GM18907 (cell line): ENCODE measurements around the gene ZNF688.
"Not testable (repeated sequence)": the region's sequence is repeated elsewhere in the genome, so short reads cannot be mapped to it uniquely, and the experiment has no call there.

Experiments used
- ATAC-seq: cut with Tn5 transposase; IDR thresholded peaks from one replicate; pipeline ENCODE4 v1.9.1; 2021; ENCODE audit warnings: mild to moderate bottlenecking, moderate library complexity; ENCODE audit not compliant: unreplicated experiment

Gene ZNF688

DNA sequence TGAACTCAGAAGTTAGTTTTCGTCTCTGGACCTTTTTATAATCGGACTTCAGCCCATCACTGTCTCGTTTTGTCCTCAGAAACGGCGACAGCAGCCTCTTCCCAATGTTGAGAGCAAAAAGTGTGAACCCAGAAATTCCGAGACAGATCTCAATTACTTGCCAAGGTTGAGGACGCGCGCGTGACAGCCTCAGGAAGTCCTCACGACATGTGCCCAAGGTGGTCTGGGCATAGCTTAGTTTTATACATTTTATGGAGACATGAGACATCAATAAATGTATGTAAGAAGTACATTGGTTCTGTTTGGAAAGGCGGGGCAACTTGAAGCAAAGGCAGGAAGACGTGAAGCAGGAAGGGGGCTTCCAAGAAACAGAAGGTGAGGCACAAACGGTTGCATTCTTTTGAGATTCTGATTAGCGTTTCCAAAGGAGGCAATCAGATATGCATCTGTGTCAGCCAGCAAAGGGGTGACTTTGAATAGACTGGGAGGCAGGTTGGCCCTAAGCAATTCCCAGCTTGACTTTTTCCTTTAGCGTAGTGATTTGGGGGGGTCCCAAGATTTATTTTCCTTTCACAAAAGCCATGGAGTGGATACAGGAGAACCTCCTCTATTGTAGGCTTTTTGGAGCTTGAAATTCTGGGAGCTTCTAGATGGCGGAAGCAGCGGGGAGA, 36.3 kb downstream of the ZNF688 start:
- ATAC-seq = peak; percentile 13

DNA sequence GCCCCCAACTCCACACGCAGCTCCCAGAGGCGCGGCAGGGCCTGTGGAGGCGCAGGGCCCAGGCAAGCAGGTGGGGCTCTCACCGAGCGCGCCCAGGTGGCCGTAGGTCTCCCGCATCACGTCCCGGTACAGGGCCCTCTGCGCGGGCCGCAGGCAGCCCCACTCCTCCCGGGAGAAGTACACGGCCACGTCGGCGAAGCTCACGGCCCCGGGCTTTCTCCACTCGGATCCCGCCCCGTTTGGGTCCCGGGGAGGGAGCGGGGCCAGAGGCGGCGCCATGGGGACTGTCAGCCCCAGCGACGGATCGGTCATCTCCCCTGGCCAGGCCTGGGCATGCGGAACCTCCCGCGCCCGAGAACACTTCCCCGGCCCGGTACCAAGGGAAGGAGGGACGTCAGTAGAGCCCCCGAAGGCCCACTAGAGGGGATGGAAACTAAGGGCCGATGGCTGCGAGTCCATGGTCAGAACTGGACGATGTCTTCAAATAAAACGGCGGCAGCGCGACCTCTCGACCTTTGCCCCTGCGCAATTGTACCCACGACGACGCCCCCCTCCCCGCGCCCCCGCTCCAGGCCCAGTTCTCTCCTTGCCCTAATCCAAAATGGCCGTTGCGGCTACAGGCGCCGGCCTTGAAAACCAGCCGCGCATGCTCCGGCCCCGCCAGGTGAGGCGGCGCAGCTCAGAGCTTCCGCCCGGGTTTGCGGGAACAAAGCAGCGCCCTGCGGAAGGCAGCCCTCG, 37.0 kb downstream of the ZNF688 start, which contains the start of gene ZNF747:
Gene ZNF747 (minus strand): TSS at position 491 of the 738 bp plus-strand sequence. CDS start 179 bp downstream, at position 312.
- peak; percentile 66 for ATAC-seq

DNA sequence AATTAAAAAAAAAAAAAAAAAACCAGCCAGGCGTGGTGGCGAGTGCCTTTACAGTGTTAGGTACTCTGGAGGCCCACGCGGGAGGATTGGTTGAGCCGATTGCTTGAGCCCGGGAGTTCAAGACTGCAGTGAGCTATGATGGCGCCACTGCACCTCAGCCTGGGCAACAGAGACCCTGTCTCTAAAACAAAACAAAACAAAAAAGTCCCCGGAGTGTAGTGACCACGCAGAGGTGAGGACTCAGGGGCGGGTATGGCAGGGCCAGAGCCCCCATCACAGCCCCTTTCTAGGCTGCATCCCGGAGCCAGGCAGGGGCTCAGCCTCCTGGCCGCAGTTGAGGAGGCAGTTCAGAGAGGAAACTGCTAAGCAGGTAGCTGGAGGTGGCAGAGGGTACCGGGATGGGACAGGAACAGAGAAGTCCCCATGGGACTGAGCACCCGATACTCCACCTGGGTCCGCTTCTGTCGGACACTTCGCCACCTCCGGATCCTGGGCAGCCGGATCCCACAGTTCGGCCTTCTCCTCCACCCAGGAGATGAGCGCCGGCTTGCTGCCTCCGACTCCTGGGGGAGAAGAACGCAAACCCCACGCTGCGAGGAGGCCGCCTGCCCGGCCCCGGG, 37.7 kb downstream of the ZNF688 start:
- peak; percentile 31 for ATAC-seq

DNA sequence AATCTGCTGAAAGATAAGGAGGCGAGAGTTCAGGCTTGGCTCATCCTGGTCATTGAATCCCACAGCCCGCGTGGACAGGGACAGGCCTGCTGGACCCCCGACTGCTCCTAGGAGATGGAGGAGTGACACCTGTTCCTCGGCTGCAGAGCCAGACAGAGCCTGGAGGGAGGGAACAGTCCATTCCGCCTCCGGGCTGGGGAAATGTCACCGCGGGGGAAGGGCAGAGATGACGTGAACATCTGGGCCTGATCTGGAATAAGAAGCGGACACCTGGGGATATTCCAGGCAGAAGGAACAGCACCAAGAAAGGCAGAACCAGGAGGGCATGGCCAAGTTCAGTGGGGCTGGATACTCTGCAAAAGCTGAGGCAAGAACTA, 38.4 kb downstream of the ZNF688 start:
- no peak for ATAC-seq

DNA sequence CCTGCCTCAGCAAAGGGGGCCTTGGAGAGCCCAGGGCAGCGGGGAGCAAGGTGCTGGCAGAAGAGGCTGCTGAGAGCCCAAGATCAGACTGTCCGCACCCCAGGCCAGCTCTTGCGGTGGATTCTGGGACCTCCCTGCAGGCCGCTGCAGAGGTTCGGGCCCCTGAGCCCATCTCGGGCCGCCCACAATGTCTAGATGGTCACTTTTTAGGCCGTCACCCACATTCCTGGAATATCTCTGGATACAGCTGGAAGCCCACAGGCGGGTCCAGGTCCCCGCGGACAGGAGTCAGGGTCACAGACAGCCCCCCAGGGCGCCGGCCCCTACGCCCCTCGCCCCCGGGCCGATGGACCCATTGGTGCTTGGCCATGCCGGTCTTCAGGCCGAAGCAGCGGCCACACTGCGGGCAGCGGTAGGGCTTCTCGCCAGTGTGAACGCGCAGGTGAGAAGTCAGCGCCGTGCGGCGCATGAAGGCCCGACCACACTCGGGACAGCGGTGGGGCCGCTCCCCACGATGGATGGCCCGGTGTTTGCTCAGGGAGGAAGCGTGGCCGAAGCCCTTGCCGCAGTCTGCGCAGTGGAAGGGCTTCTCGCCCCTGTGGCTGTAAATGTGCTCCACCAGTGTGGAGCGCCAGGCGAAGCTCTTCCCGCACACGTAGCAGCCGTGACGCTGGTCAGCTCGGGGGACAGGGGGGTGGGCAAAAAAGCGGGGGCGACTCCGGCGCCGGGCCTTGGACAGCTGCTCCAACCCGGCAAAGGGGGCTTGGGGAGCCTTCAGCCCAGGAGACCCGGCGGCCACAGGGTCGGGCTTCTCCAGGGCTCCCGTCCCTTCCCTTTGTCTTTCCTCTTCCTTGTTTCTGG, 39.0 kb downstream of the ZNF688 start:
- ATAC-seq = no peak

DNA sequence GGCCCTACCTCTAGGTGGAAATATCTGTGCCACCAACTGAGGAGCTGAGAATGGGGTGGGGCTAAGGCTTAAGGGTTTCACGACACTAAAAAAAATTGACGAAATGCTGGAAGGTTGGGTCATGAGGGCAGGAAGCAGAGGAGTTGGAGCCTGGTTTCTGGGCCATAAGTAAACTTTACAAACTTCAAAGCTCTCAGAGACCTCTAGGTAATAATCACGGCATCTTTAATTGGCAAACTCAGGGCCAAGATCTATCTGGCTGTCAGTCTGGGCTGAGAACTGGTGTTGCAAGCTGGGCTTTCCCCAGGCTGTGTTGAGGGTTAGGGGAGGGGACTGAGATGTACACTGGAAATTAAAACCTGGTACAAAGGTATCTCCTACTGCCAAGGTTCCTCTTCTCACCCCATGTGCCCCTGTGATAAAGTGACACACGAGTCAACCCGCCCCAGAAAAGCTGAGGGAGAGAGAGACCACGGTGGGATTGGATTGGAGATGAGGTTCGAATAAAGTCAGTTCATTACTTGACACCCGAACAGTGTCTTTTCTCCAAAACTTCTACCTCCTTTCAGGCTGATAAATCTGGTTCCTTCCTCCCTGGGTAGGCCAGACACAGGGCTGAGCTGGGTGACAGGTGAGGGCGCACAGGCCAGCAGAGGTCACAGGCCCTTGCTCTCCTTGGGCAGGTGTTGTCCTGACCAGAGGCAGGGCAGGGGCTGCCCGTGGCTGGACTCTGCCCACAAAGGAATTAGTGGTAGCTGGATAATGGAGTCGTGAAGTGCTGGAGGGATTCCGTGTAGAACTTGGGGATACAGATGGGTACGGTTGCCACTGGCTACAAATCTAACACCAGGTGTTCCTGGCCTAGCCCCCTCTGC, 41.1 kb downstream of the ZNF688 start:
- ATAC-seq = no peak

DNA sequence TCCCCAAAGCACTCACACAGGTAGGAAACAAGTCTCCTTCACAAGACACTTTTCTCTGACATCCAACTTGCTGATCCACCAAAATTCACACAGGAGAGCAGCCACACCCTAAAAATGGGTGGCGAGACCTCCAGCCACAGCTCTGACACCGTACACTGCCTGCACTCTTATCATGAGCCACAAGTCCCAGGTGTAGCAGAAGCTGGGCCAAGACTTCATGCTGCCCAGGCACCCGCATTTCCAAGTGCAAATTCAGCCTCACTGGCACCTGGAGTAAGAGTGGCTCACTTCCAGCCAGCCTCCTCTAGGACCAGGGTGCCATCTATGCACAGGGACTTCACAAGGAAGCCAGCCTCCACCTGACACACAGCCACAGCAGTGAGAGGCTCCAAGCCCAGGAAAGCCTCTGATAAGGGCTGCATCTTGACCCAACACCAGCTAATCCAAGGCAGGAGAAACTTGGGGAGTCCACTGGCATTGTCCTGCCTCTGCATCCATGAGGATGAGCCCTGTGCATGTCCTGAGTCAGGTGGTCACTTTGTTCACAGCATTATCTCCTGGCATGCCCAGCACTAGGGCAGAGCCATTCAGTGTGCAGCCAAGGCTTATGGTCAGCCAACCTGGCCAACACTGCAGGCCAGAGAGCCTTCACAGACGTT, 42.6 kb downstream of the ZNF688 start:
- ATAC-seq = no peak

DNA sequence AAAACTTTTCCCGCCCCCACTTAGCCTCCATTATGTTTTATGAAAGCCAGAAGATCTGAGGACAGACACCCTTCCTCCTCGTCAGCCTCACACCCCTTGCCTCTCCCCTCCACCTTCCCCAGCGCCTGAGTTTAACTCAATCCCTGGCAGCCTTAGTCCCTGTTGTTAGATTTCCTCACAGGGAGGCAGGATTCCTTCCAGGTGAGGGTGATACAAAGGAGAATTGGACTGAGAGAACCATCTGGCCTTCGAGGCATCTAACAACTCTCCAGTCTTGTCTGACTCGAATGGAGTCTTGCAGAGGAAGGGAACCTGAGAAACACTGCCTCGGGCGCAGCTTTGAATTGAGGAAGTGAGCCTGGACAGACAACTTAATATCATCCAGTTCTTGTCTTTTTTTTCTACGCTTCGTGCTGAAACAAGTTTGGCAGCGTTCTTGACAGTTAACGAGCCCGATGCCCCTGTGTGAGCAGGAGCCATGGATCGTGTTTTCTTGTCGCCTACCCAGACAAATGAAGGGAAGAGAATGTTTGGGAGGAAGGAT, 43.8 kb downstream of the ZNF688 start:
- ATAC-seq = no peak

DNA sequence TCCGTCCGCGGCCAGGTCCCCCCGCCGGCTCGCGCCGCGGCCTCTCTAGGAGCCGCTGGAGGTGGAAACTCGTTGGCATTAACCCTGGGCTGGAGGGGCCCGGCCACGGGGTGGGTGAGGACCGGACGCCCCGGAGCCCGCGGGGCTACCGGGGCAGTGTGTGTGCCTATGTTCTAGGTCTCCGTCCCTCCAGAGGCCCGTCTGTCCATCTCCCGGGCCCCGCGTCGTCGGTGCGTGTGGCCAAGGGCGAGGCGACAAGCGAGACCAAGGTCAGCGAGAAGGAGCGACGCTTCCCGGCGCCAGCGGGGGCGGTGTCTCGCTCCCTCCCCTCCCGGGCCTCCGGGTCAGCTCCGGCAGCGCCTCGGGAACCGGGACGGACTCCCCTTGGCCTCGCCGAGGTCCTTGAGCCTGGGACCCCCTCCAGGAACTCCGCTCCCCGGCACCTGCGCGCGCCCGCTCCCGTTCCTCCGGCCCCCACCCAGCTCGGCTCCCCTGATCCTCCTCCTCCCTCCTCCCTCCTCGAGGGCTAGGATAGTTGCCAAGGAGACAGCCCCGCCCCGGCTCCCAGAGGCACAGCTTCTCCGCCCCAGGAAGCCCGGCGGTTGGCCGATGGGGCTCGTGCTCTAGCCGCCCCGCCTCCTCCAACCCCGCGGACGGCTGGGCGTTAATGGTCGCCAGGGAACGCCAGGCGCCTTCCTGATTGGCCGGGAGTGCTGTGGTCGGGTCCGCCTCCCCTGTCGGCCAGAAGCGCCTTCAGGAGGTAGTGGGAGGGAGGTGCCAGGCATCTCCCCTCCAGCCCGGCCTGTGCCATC, 44.5 kb downstream of the ZNF688 start:
- peak; percentile 75 for ATAC-seq

DNA sequence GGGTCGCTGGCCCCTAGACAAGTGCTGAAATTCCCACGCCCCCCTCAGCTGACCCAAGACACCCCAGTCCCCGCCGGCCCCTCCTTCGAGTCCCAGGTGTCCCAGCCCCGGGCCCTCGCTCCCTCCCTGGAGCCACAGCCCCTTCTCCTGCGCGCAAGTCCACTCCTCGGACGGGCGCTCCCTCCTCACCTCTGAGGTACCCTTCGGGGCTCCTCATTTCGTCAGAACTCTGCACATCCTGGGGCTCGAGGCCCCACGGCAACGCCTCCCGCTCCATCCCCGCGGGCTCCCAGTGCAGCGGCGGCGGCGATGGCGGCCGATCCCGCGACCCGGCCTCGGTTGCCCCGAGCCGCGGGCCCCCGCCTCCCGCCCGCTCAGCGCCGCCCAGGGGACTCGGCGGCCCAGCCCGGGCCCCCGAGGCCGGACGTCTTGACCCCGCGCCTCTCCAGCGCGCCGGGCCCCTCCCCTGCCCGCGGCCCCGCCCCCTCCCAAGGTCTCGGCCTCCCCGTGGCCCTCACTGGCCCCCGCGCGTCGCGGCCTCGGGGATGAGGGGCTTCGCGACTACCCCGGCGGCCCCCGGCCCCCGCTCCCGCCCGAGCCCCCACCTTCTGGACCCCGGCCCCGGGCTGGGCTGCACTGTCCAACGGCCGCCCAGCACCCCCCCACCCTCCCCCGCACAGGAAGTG, 45.2 kb downstream of the ZNF688 start, which contains the start of gene ZNF768:
Gene ZNF768 (minus strand): TSS at position 430 of the 686 bp plus-strand sequence. CDS start 153 bp downstream, at position 277.
- peak; percentile 22 for ATAC-seq

DNA sequence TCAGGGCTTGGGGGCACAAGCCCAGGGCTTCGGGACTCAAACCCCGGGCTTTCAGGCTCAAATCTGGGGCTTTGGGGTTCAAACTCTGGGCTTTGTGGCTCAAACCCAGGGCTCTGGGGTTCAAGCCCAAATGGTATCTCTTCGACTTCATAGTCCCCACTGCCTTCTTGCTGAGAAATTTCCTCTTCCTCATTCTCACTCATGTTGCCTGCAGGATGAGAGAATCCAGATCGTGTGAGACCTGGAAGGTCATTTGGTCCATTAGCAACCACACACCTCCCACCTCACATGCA, 45.7 kb downstream of the ZNF688 start:
- no peak for ATAC-seq

DNA sequence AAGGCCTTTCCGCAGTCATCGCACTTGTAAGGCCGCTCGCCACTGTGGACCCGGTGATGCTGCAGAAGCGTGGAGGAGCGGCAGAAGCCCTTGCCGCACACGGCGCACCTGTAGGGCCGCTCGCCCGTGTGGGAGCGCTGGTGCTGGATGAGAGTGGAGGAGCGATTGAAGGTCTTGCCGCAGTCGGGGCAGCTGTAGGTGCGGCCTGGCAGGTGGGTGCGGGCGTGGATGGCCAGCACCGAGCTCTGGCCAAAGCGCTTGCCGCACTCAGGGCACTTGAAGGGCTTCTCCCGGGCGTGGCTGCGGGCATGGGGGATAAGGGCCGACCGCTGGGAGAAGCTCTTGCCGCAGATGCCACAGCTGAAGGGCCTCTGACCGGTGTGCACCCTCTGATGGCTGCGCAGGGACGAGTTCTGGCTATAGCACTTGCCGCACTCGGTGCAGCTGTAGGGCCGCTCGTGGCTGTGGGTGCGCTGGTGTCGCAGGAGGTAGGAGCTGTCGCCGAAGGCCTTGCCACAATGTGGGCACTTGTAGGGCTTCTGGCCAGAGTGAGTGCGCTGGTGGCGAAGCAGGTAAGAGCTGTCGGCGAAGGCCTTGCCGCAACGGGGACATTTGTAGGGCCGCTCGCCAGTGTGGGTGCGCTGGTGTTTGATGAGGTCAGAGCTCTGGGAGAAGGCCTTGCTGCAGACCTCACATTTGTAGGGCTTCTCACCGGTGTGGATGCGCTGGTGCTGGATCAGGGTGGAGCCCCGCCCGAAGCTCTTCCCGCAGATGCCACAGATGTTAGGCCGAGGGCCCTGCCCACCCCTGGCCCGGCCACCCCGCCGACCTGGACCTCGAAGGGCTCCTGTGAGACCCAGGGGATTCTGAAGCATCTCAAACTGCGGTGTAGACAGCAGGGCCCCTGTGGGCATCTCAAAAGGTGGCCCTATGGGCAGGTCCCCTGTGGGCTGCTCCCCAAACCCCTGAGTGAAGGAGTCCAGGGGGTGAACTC, 46.6 kb downstream of the ZNF688 start:
- ATAC-seq = no peak

DNA sequence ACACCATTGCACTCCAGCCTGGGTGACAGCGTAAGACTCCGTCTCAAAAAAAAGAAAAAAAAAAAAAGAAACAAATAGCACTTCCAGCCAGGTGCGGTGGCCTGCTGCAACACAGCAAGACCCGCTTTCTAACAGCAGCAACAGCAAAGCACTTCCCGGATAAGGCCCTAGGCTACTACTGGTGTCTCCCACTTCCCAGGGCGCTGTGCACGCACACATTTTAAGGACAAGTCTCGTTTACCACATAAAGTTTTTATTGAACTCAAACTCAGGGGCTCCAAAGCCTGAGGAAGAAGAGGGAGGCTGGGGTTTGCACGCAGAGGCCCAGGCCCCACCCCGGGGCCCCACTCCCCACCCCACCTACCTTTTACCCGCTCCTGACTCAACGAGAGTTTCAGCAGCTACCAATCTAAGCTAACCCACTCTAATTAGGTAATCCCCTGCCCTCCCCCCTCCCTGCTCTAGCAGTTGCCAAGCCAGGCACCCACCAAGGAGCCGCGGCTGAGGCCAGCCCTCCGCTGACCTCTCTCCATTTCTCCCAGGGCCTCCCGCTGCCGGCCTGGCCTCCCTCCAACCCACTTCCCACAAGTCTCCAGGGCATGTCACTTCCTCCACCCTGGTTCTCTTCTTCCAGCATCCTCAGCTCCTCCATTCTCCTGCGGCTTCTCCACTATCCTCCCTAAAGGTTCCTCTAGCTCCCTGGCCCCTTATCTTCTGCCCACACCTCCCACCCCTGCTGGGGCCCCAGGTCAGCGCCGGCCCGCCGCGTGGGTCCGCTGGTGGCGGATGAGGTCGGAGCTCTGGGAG, 47.5 kb downstream of the ZNF688 start:
- no peak for ATAC-seq

DNA sequence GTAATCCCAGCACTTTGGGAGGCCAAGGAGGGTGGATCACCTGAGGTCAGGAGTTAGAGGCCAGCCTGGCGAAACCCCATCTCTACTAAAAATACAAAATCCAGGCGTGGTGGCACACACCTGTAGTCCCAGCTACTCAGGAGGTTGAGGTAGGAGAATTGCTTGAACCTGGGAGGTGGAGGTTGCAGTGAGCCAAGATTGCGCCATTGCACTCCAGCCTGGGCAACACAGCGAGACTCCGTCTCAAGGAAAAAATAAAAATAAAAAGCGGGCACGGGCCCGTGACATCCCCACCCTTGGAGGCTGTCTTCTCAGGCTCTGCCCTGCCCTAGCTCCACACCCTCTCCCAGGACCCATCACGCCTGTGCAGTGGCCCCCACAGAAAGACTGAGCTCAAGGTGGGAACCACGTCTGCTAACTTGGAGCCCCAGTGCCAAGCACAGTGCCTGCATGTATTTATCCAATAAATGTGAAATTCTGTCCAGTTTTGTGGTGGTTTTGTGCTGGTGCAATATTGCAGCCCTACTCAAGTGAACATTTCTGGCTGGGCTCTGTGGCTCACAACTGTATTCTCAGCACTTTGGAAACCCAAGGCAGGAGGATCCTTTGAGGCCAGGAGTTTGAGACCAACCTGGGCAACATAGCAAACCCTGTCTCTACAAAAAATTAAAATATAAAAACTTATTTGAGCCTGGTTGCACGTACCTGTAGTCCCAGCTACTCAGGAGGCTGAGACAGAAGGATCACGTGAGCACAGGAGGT, 48.6 kb downstream of the ZNF688 start:
- not testable (repeated sequence) for ATAC-seq
